Activated naive CD4-positive, alpha-beta T cell treated with anti-CD3 and anti-CD28 coated beads, Interleukin-2, amount 50 U/mL, for 72 hours (primary cell): ENCODE data around the gene SPATA25. TPM values are rescaled to one million over a fixed set of nuclear protein-coding genes. Genes with fewer than 3 reads are reported as not detected.
A peak's percentile ranks its signal among the peaks of the same experiment; 100 is the strongest.

Experiments
- ATAC-seq, 2 donors: fragments of 150-1000 bp; cut with Tn5 transposase; 2 replicates each; pipeline ENCODE4 v1.10.0; 2021; ENCODE audit warnings: mild to moderate bottlenecking in 2 of 2, moderate library complexity in 2 of 2
- DNase-seq, 2 donors: peaks; one replicate each; pipeline ENCODE4 v3.0.0; 2021 to 2022; ENCODE audit warnings: low spot score in 2 of 2
- H3K27ac Mint-ChIP-seq, 2 donors: one replicate each; pipeline ENCODE4 v1.8.0; 2022; ENCODE audit warnings: mild to moderate bottlenecking in 2 of 2, mixed read lengths in 2 of 2
- H3K36me3 Mint-ChIP-seq, 2 donors: one replicate each; pipeline ENCODE4 v1.8.0; 2022; ENCODE audit warnings: mixed read lengths in 2 of 2
- H3K9me3 Mint-ChIP-seq, 2 donors: one replicate each; pipeline ENCODE4 v1.8.0; 2022; ENCODE audit warnings: mixed read lengths in 2 of 2
- total RNA-seq, 2 donors: library from RNA; stranded (reverse); gene quantifications; one replicate each; pipeline ENCODE4 v1.2.3, GENCODE V29; 2022

SPATA25 gene
- total RNA-seq, 2 donors from 2014 or later = 0.64 to 1.8 TPM

- H3K27ac Mint-ChIP-seq = no peak overlapping the region
- no peak for ATAC-seq
- no peak for DNase-seq
- H3K36me3 Mint-ChIP-seq = no peaks in the 10 kb centered on the region
- H3K9me3 Mint-ChIP-seq = no peaks in the 10 kb centered on the region
Measured at GRCh38 chr20:45863543-45864470, 23.6 kb downstream of the SPATA25 start.

GRCh38 chr20:45861221-45862075 is 26.0 kb downstream of the SPATA25 start:
- DNase-seq (no peak), ATAC-seq (no peak)
- Mint-ChIP-seq H3K9me3 (no peaks in the 10 kb centered on the region), H3K36me3 (peaks cover 5 to 16% of the 10 kb centered on the region in 2 donors), H3K27ac (no peak overlapping the region)

DNA sequence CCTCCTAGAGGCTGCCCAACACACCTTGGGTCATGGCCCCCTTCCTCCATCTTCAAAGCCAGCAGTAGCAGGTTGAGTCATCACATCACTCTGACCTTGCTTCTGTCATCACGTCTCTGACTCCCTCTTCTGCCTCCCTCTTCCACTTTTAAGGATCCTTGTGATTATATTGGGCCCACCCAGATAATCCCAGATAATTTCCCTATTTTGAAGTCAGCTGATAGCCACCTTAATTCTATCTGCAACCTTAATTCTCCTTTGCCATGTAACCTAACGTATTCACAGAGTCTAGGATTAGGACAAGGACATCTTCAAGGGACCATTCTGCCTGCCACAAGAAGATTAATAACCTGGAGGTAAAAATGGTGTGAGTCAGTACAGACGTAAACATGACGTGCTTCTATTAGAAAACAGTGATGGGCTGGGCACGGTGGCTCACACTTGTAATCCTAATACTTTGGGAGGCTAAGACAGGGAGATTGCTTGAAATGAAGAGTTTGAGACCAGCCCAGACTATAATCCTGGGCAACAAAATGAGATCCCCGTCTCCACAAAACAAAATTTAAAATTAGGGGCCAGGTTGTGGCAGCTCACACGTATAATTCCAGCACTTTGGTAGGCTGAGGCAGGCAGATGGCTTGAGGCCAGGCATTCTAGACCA is 26.7 kb downstream of the SPATA25 start:
- Mint-ChIP-seq H3K36me3 (peaks cover 6 to 18% of the 10 kb centered on the region in 2 donors), H3K27ac (no peak overlapping the region), H3K9me3 (no peaks in the 10 kb centered on the region)
- ATAC-seq (no peak), DNase-seq (no peak)

DNA sequence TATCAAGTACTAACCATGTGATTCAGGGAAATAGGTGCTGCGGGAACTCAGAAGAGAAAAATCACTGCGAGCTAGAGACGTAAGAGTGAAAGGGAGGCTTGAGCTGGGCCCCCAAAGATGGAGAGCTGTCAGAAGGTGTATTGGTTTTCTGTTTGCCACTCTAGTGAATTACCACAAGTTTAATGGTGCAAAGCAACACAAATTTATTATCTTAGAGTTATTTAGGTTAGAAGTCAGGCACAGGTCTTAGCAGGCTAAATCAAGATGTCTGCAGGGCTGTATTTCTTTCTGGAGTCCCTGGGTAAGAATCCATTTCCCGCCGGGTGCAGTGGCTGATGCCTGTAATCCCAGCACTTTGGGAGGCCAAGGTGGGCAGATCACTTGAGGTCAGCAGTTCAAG is 27.5 kb downstream of the SPATA25 start:
- DNase-seq (no peak), ATAC-seq (no peak)
- H3K9me3 Mint-ChIP-seq = no peaks in the 10 kb centered on the region
- H3K36me3 Mint-ChIP-seq = peaks cover 6 to 18% of the 10 kb centered on the region in 2 donors
- H3K27ac Mint-ChIP-seq = no peak overlapping the region

GRCh38 chr20:45857882-45858216 is 29.6 kb downstream of the SPATA25 start:
- ATAC-seq (peak; percentile 49 to 61), DNase-seq (no peak)
- H3K27ac Mint-ChIP-seq = peak overlapping the region; percentile 97 to 98
- H3K36me3 Mint-ChIP-seq = peaks cover 6 to 18% of the 10 kb centered on the region in 2 donors
- no peaks in the 10 kb centered on the region for H3K9me3 Mint-ChIP-seq

GRCh38 chr20:45857114-45857881 is 30.1 kb downstream of the SPATA25 start, which contains the start of the genes ACOT8 and ZSWIM3:
Gene ACOT8 (minus strand): TSS chr20:45857392. CDS start chr20:45857315, 77 bp downstream.
Gene ZSWIM3 (plus strand): TSS chr20:45857614. CDS start chr20:45857826, 212 bp downstream.
- Mint-ChIP-seq H3K9me3 (no peaks in the 10 kb centered on the region), H3K27ac (peak within 1 kb of the TSS; percentile 97 to 98), H3K36me3 (peaks cover 6 to 18% of the 10 kb centered on the region in 2 donors)
- DNase-seq = peak; percentile 93 to 95
- peak; percentile 97 to 98 for ATAC-seq

DNA sequence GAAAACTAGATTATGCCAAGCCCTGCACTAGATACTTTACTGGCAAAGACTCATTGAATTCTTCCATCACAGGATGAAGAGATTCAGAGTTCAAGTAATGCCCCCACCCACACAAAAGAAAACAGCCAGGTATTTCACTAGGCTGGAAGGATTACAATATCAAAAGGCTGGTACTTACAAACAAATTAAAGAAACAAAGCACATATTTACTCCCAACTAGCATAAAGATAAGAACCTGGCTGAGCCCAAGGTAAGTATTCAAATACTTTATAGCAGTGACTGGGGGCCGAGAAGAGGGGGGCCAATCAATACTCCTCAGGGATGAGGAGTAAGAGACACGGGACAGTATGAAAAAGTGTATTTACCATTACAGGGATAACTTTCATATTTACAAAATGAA is 33.9 kb downstream of the SPATA25 start:
- Mint-ChIP-seq H3K9me3 (no peaks in the 10 kb centered on the region), H3K36me3 (peaks cover 6 to 17% of the 10 kb centered on the region in 2 donors), H3K27ac (no peak overlapping the region)
- ATAC-seq = no peak
- DNase-seq = no peak

GRCh38 chr20:45852326-45852725 is 35.1 kb downstream of the SPATA25 start:
- DNase-seq (no peak), ATAC-seq (no peak)
- Mint-ChIP-seq H3K9me3 (no peaks in the 10 kb centered on the region), H3K36me3 (peaks cover 6 to 7% of the 10 kb centered on the region in 2 donors), H3K27ac (no peak overlapping the region)

- no peaks in the 10 kb centered on the region for H3K9me3 Mint-ChIP-seq
- ATAC-seq (no peak), DNase-seq (no peak)
- H3K27ac Mint-ChIP-seq = peak overlapping the region in 1 of 2 donors; percentile 65
- H3K36me3 Mint-ChIP-seq = peaks cover 1 to 2% of the 10 kb centered on the region in 2 donors
Measured at GRCh38 chr20:45851501-45851900, 35.9 kb downstream of the SPATA25 start.

DNA sequence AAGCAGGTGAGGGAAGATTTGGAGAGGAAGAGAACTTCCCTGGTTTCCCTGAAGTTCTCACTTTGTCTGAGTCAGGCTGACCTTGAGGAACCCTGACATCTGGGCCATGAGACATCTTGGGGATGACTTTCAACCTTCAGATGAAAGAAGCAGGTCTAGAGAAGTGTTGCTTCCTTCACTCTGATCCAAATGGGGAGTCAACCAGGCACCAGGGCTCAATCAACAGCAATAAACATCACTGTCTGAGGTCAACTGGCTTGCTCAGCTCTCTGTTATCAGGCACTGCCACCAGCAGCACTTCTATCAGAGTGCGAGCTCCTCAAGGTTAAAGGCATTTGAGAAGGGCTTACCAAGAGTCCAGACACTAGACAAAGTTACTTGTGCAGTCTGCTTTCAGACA is 36.5 kb downstream of the SPATA25 start:
- DNase-seq (no peak), ATAC-seq (no peak)
- H3K9me3 Mint-ChIP-seq = no peaks in the 10 kb centered on the region
- H3K27ac Mint-ChIP-seq = peak overlapping the region in 1 of 2 donors; percentile 74
- H3K36me3 Mint-ChIP-seq = no peaks in the 10 kb centered on the region

GRCh38 chr20:45850238-45850637 is 37.2 kb downstream of the SPATA25 start:
- ATAC-seq (no peak), DNase-seq (no peak)
- Mint-ChIP-seq H3K36me3 (no peaks in the 10 kb centered on the region), H3K27ac (peak overlapping the region in 1 of 2 donors; percentile 74), H3K9me3 (no peaks in the 10 kb centered on the region)

- H3K27ac Mint-ChIP-seq = peak overlapping the region in 1 of 2 donors; percentile 19
- peaks cover 0 to 4% of the 10 kb centered on the region in 2 donors for H3K36me3 Mint-ChIP-seq
- H3K9me3 Mint-ChIP-seq = no peaks in the 10 kb centered on the region
- no peak for DNase-seq
- ATAC-seq = no peak
Measured at GRCh38 chr20:45848969-45849582, 38.3 kb downstream of the SPATA25 start.

DNA sequence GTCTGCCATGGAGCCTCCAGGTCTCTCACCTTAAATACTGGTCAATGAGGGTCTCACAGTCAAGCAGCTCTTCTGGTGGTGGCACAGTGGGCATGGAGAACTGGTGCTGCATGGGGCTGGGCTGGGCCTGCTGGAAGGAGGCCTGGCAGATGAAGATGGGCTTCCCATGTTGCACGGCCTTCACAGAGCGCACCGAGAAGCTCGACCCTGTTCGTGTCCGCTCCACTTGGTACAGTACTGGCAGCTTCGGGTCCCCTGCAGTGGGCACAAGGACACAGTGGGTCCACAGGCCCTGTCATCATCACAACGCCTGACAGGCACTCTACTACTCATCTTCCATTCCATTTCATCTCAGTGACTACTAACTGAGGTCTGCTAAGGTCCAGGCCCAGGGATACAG is 39.0 kb downstream of the SPATA25 start:
- Mint-ChIP-seq H3K27ac (no peak overlapping the region), H3K36me3 (peaks cover 0 to 4% of the 10 kb centered on the region in 2 donors), H3K9me3 (no peaks in the 10 kb centered on the region)
- DNase-seq = no peak
- no peak for ATAC-seq

DNA sequence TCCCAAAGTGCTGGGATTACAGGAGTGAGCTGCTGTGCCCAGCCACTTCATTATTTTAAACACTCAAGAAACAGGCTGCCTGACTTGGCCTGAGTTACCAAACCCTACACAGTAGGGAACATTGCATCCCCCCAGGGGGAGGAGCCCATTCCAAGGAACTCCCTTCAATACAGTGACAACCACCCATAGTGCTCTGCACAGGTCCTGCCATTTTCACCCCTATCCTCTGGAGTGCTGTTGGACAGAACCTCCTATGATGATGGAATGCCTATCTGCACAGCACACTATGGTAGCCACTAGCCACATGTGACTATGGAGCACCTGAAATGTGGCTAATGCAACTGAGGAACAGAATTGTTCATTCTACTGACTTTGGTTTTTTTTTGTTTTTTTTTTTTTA is 42.0 kb downstream of the SPATA25 start:
- Mint-ChIP-seq H3K27ac (no peak overlapping the region), H3K9me3 (no peaks in the 10 kb centered on the region), H3K36me3 (peaks cover 0 to 4% of the 10 kb centered on the region in 2 donors)
- DNase-seq = no peak
- ATAC-seq = no peak

DNA sequence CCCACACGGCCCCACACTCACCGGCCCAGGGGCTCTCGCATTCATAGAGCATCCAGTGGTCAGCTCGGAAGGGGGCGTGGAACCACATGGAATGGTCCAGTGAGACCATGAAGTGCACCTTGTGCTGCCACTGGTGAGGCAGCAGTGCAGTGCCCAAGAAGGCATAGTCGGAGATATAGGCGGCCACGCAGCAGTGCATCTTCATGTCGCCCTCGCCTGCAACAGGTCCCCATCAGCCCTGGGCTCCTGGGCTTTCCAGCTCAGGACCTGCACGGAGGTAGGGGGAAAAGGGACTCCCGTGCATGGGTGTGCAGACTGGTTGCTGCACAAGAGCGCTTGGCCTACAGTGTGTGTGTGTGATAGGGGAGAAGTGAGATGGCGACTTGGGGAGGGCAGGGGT is 43.9 kb downstream of the SPATA25 start:
- Mint-ChIP-seq H3K9me3 (no peaks in the 10 kb centered on the region), H3K27ac (no peak overlapping the region), H3K36me3 (peaks cover 0 to 4% of the 10 kb centered on the region in 2 donors)
- ATAC-seq = no peak
- DNase-seq = no peak
